Measurements from ENCODE around the gene ALMS1. TPM values are rescaled to one million over a fixed set of nuclear protein-coding genes. Genes with fewer than 3 reads are reported as not detected.

The ALMS1 gene
- total RNA-seq, 1 experiment from 2014 or later: 7.4 TPM

DNA sequence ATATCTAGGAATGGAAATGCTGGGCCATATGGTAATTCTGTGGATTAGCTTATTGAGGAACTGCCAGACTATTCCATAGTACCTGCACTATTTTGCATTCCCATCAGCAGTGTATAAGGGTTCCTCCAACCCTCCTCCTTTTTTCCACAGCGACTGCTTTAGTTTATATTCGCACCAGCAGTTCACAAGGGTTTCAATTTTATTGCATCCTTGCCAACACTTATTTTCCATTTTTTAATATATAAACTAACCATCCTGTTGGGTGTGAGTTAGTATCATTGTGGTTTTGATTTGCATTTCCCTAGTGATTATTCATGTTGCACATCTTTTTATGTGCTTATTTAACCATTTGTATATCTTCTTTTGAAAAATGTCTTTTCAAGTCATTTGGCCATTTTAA lies 189.6 kb downstream of the ALMS1 start:
- DNase-seq: no peak
- Mint-ChIP-seq H3K27me3 (ENCODE audit: insufficient read depth, unreplicated experiment) (no peaks in the 10 kb centered on the region), H3K4me1 (ENCODE audit: low read depth, unreplicated experiment) (no peaks in the 10 kb centered on the region), H3K9me3 (ENCODE audit: unreplicated experiment) (no peaks in the 10 kb centered on the region), H3K27ac (ENCODE audit: unreplicated experiment) (no peak overlapping the region), H3K36me3 (ENCODE audit: insufficient read depth, unreplicated experiment) (no peaks in the 10 kb centered on the region), H3K4me3 (ENCODE audit: unreplicated experiment) (no peak overlapping the region)
- intact Hi-C loops (cut with micrococcal nuclease; ENCODE audit: unreplicated experiment): no loop called here
- no peaks in the 10 kb centered on the region for H3K4me1 ChIP-seq
- no TSS peak for BruUV-seq (replicated peaks)
- H3K27me3 ChIP-seq (replicated peaks; ENCODE audit: control insufficient read depth, insufficient read depth, low read length): no peaks in the 10 kb centered on the region
- no peaks in the 10 kb centered on the region for H3K9me3 ChIP-seq
- ChIA-PET POLR2A (no interaction called here), CTCF (no interaction called here)
- no peak for TF ChIP-seq CTCF (IDR thresholded peaks at IDR 0.05; ENCODE audit: insufficient read depth in 1 of 2, low read depth in 1 of 2, low read length in 1 of 2, severe bottlenecking in 1 of 2, unreplicated experiment in 1 of 2)
- no peaks in the 10 kb centered on the region for H3K36me3 ChIP-seq (ENCODE audit: control insufficient read depth, insufficient read depth, low read length)
- no peak overlapping the region for H3K4me3 ChIP-seq (ENCODE audit: low read depth, low read length)

GRCh38 chr2:73582364-73582763 lies 196.7 kb downstream of the ALMS1 start:
- TF ChIP-seq CTCF (IDR thresholded peaks at IDR 0.05; ENCODE audit: insufficient read depth in 1 of 2, low read depth in 1 of 2, low read length in 1 of 2, severe bottlenecking in 1 of 2, unreplicated experiment in 1 of 2): no peak
- H3K4me3 ChIP-seq (ENCODE audit: low read depth, low read length): no peak overlapping the region
- no peaks in the 10 kb centered on the region for H3K4me1 ChIP-seq
- ChIA-PET POLR2A (no interaction called here), CTCF (interaction anchor here (0.7 kb wide), 1 partner anchor 106 kb away, joined by 4 read pairs; no protein-coding TSS in a partner anchor)
- no peaks in the 10 kb centered on the region for H3K36me3 ChIP-seq (ENCODE audit: control insufficient read depth, insufficient read depth, low read length)
- no peaks in the 10 kb centered on the region for H3K9me3 ChIP-seq
- no peaks in the 10 kb centered on the region for H3K27me3 Mint-ChIP-seq (ENCODE audit: insufficient read depth, unreplicated experiment)
- H3K4me1 Mint-ChIP-seq (ENCODE audit: low read depth, unreplicated experiment): no peaks in the 10 kb centered on the region
- H3K4me3 Mint-ChIP-seq (ENCODE audit: unreplicated experiment): no peak overlapping the region
- H3K27ac Mint-ChIP-seq (ENCODE audit: unreplicated experiment): no peak overlapping the region
- DNase-seq: no peak
- no peaks in the 10 kb centered on the region for H3K36me3 Mint-ChIP-seq (ENCODE audit: insufficient read depth, unreplicated experiment)
- intact Hi-C loops (cut with micrococcal nuclease; ENCODE audit: unreplicated experiment): no loop called here
- BruUV-seq (replicated peaks): no TSS peak
- H3K27me3 ChIP-seq (replicated peaks; ENCODE audit: control insufficient read depth, insufficient read depth, low read length): no peaks in the 10 kb centered on the region
- H3K9me3 Mint-ChIP-seq (ENCODE audit: unreplicated experiment): peaks cover 14% of the 10 kb centered on the region

- H3K9me3 ChIP-seq: no peaks in the 10 kb centered on the region
- peaks cover 14% of the 10 kb centered on the region for H3K9me3 Mint-ChIP-seq (ENCODE audit: unreplicated experiment)
- no peaks in the 10 kb centered on the region for H3K36me3 ChIP-seq (ENCODE audit: control insufficient read depth, insufficient read depth, low read length)
- H3K4me1 ChIP-seq: no peaks in the 10 kb centered on the region
- CTCF ChIA-PET: no interaction called here
- no peak for TF ChIP-seq CTCF (IDR thresholded peaks at IDR 0.05; ENCODE audit: insufficient read depth in 1 of 2, low read depth in 1 of 2, low read length in 1 of 2, severe bottlenecking in 1 of 2, unreplicated experiment in 1 of 2)
- no peak overlapping the region for H3K27ac Mint-ChIP-seq (ENCODE audit: unreplicated experiment)
- no peaks in the 10 kb centered on the region for H3K36me3 Mint-ChIP-seq (ENCODE audit: insufficient read depth, unreplicated experiment)
- no peaks in the 10 kb centered on the region for H3K4me1 Mint-ChIP-seq (ENCODE audit: low read depth, unreplicated experiment)
- H3K27me3 Mint-ChIP-seq (ENCODE audit: insufficient read depth, unreplicated experiment): no peaks in the 10 kb centered on the region
- BruUV-seq (replicated peaks): no TSS peak
- H3K4me3 ChIP-seq (ENCODE audit: low read depth, low read length): no peak overlapping the region
- no peak overlapping the region for H3K4me3 Mint-ChIP-seq (ENCODE audit: unreplicated experiment)
- H3K27me3 ChIP-seq (replicated peaks; ENCODE audit: control insufficient read depth, insufficient read depth, low read length): no peaks in the 10 kb centered on the region
- POLR2A ChIA-PET: no interaction called here
- no peak for DNase-seq
- intact Hi-C loops (cut with micrococcal nuclease; ENCODE audit: unreplicated experiment): no loop called here
These were observed 202.5 kb downstream of the ALMS1 start for GRCh38 chr2:73588177-73588576.

Measured in Caco-2 (cell line).